ENCODE measurements around the gene TRHDE.

TRHDE gene

GRCh38 chr12:72297666-72298065, 25.5 kb downstream of the TRHDE start:
- no peak for DNase-seq (ENCODE audit: low read depth)
- no peak for TF ChIP-seq CTCF (conservative IDR thresholded peaks at IDR 0.05; ENCODE audit: control insufficient read depth, insufficient read depth, low read depth, low read length)
- H3K4me3 ChIP-seq (ENCODE audit: control insufficient read depth, low read depth, low read length) = no peak overlapping the region

- no peak for DNase-seq (ENCODE audit: low read depth)
- H3K4me3 ChIP-seq (ENCODE audit: control insufficient read depth, low read depth, low read length) = no peak overlapping the region
- TF ChIP-seq CTCF (conservative IDR thresholded peaks at IDR 0.05; ENCODE audit: control insufficient read depth, insufficient read depth, low read depth, low read length) = no peak
These were observed 28.6 kb downstream of the TRHDE start for GRCh38 chr12:72300728-72301127.

GRCh38 chr12:72304751-72305150, 32.6 kb downstream of the TRHDE start:
- TF ChIP-seq CTCF (conservative IDR thresholded peaks at IDR 0.05; ENCODE audit: control insufficient read depth, insufficient read depth, low read depth, low read length) = no peak
- no peak overlapping the region for H3K4me3 ChIP-seq (ENCODE audit: control insufficient read depth, low read depth, low read length)
- DNase-seq (ENCODE audit: low read depth) = no peak

GRCh38 chr12:72307229-72307628, 35.1 kb downstream of the TRHDE start:
- no peak overlapping the region for H3K4me3 ChIP-seq (ENCODE audit: control insufficient read depth, low read depth, low read length)
- no peak for DNase-seq (ENCODE audit: low read depth)
- TF ChIP-seq CTCF (conservative IDR thresholded peaks at IDR 0.05; ENCODE audit: control insufficient read depth, insufficient read depth, low read depth, low read length) = no peak

- DNase-seq (ENCODE audit: low read depth) = no peak
- no peak overlapping the region for H3K4me3 ChIP-seq (ENCODE audit: control insufficient read depth, low read depth, low read length)
- no peak for TF ChIP-seq CTCF (conservative IDR thresholded peaks at IDR 0.05; ENCODE audit: control insufficient read depth, insufficient read depth, low read depth, low read length)
These were observed 39.8 kb downstream of the TRHDE start for GRCh38 chr12:72311946-72312345.

- DNase-seq (ENCODE audit: low read depth) = no peak
- H3K4me3 ChIP-seq (ENCODE audit: control insufficient read depth, low read depth, low read length) = no peak overlapping the region
- no peak for TF ChIP-seq CTCF (conservative IDR thresholded peaks at IDR 0.05; ENCODE audit: control insufficient read depth, insufficient read depth, low read depth, low read length)
These were observed 41.6 kb downstream of the TRHDE start for GRCh38 chr12:72313806-72314205.

- H3K4me3 ChIP-seq (ENCODE audit: control insufficient read depth, low read depth, low read length) = no peak overlapping the region
- no peak for TF ChIP-seq CTCF (conservative IDR thresholded peaks at IDR 0.05; ENCODE audit: control insufficient read depth, insufficient read depth, low read depth, low read length)
- DNase-seq (ENCODE audit: low read depth) = no peak
These were observed 43.7 kb downstream of the TRHDE start for GRCh38 chr12:72315858-72316257.

All from fibroblast of mammary gland (primary cell).